Endometrial microvascular endothelial cells (primary cell): ENCODE data around the gene RHBDD2. TPM values are rescaled to one million over a fixed set of nuclear protein-coding genes. Genes with fewer than 3 reads are reported as not detected.

Experiments
- total RNA-seq: library from RNA; depleted of rRNA; stranded (reverse); fragments of >200 nt; gene quantifications from one replicate; pipeline ENCODE4 v1.2.3, GENCODE V29; 2015; ENCODE audit errors: inconsistent ontology term

The RHBDD2 gene
- total RNA-seq, 1 donor from 2014 or later = 30.4 TPM

Other genes starting within 250 kb of the RHBDD2 start
- gene HIP1, start 140.1 kb upstream of the RHBDD2 start, total RNA-seq = 31.8 TPM
- not detected for gene CCL26, start 106.8 kb upstream of the RHBDD2 start, total RNA-seq
- not detected for gene CCL24, start 65.2 kb upstream of the RHBDD2 start, total RNA-seq
- 50.1 TPM for gene POR, start 36.1 kb downstream of the RHBDD2 start, total RNA-seq
- 12.0 TPM for gene TMEM120A, start 115.6 kb downstream of the RHBDD2 start, total RNA-seq
- gene STYXL1, start 169.0 kb downstream of the RHBDD2 start, total RNA-seq = 51.5 TPM
- gene MDH2, start 169.1 kb downstream of the RHBDD2 start, total RNA-seq = 159 TPM